ENCODE measurements around the gene TMPRSS3.

The TMPRSS3 gene

DNA sequence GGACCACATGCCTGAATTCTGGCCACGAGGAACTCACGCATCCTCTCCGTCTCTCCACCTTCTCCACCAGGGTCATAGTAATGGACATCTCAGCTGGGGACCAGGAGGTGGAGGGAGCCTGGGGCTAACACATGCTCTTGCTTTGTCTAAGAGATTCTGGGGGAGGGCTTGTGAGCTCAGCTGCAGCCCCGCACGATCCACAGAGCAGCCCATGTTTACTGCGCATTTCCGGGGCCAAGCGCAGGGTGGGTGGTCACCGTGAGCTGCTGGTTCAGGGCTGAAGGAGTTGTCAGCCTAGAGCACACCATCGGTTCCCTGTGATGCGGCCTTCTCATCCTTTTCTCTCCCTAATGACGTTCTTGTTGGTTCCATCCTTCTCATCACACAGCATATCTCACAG is 37.6 kb downstream of the TMPRSS3 start:
- no peak overlapping the region for H3K27ac ChIP-seq
- TF ChIP-seq, protein P1, sequence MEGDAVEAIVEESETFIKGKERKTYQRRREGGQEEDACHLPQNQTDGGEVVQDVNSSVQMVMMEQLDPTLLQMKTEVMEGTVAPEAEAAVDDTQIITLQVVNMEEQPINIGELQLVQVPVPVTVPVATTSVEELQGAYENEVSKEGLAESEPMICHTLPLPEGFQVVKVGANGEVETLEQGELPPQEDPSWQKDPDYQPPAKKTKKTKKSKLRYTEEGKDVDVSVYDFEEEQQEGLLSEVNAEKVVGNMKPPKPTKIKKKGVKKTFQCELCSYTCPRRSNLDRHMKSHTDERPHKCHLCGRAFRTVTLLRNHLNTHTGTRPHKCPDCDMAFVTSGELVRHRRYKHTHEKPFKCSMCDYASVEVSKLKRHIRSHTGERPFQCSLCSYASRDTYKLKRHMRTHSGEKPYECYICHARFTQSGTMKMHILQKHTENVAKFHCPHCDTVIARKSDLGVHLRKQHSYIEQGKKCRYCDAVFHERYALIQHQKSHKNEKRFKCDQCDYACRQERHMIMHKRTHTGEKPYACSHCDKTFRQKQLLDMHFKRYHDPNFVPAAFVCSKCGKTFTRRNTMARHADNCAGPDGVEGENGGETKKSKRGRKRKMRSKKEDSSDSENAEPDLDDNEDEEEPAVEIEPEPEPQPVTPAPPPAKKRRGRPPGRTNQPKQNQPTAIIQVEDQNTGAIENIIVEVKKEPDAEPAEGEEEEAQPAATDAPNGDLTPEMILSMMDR (IDR thresholded peaks at IDR 0.05), result no peak
- TF ChIP-seq ZFX (IDR thresholded peaks at IDR 0.05; ENCODE audit: borderline replicate concordance), result no peak

DNA sequence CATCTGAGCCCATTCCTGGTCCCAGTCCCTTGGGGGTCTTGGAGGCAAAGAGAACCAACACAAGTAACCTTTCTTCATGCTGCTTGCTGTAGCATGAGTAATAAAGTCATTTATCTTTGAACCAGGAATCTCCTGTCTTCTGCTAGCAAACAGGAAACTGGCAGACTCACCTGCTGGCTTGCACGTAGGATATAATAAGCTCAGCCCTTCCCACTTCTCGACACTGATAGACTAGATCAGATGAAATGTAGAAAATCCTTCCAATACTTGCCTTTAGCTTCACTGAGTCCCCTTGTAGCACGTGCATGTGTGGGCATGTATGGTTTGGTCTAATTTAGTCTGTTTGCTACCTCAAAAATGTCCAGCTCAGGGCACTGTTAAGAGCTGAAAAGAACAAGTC is 38.5 kb downstream of the TMPRSS3 start:
- H3K27ac ChIP-seq, result no peak overlapping the region
- TF ChIP-seq, protein P1 (IDR thresholded peaks at IDR 0.05), result no peak
- no peak for TF ChIP-seq ZFX (IDR thresholded peaks at IDR 0.05; ENCODE audit: borderline replicate concordance)

DNA sequence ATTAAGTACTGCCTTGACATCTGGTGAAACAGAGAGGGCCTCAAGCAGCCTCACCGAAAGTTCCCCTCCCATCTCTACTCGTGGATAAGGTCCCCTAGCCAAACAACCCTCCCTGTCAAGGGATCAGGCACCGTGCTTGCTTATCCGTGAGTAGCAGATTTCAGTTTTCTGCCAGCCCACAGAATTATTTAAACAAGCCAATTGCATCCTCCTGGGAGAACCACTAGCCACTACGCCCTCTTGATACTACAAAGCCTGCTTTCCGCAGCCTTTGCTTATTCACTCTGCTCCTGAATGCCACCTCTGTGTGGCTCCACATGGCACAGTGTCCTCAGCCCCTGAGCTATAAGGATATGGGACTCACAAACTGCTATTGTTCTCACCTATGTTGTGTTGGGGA is 39.2 kb downstream of the TMPRSS3 start:
- H3K27ac ChIP-seq, result no peak overlapping the region
- no peak for TF ChIP-seq ZFX (IDR thresholded peaks at IDR 0.05; ENCODE audit: borderline replicate concordance)
- TF ChIP-seq, protein P1 (IDR thresholded peaks at IDR 0.05), result no peak

- no peak overlapping the region for H3K27ac ChIP-seq
- TF ChIP-seq, protein P1 (IDR thresholded peaks at IDR 0.05), result no peak
- TF ChIP-seq ZFX (IDR thresholded peaks at IDR 0.05; ENCODE audit: borderline replicate concordance), result no peak
Measured at GRCh38 chr21:42356046-42356445, 39.8 kb downstream of the TMPRSS3 start.

- no peak for TF ChIP-seq ZFX (IDR thresholded peaks at IDR 0.05; ENCODE audit: borderline replicate concordance)
- TF ChIP-seq, protein P1 (IDR thresholded peaks at IDR 0.05), result no peak
- H3K27ac ChIP-seq, result no peak overlapping the region
Measured at GRCh38 chr21:42353623-42354022, 42.2 kb downstream of the TMPRSS3 start.

- H3K27ac ChIP-seq, result no peak overlapping the region
- TF ChIP-seq, protein P1 (IDR thresholded peaks at IDR 0.05), result no peak
- no peak for TF ChIP-seq ZFX (IDR thresholded peaks at IDR 0.05; ENCODE audit: borderline replicate concordance)
Measured at GRCh38 chr21:42352441-42353095, 43.3 kb downstream of the TMPRSS3 start.

- TF ChIP-seq, protein P1 (IDR thresholded peaks at IDR 0.05), result no peak
- TF ChIP-seq ZFX (IDR thresholded peaks at IDR 0.05; ENCODE audit: borderline replicate concordance), result no peak
- H3K27ac ChIP-seq, result no peak overlapping the region
Measured at GRCh38 chr21:42351626-42352440, 44.0 kb downstream of the TMPRSS3 start.

Measured in 22Rv1 (cell line).